Measurements from ENCODE around the gene GPX3.

GPX3 gene

DNA sequence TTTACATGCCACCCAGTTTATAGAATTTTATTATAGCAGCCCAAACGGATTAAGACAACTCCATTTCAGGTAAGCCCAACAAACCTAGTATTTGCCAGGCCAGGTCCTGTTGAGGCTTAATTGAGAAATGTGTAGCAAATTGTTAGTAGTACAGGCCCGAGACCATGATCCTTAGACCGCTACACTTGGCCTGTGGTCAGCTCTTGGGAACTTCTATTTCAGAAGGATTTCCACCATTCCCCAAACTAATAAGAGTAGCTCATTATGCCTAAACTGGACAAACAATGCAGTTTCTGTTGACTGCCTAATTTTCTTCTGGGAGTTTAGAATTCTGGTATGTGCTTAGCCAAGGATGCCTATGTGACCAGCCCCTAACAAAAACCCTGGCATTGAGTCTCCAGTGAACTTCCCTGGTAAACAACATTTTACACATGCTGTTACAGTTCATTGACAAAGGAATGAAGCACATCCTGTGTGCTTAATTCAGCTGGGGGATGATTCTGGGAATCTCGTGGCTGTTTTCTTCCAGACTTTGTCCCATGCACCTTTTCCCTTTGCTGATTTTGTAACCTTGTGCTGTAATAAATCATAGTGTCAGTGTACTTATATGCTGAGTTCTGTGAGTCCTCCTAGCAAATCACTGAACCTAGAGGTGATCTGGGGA is 5.6 kb upstream of the GPX3 start:
- DNase-seq: no peak

DNA sequence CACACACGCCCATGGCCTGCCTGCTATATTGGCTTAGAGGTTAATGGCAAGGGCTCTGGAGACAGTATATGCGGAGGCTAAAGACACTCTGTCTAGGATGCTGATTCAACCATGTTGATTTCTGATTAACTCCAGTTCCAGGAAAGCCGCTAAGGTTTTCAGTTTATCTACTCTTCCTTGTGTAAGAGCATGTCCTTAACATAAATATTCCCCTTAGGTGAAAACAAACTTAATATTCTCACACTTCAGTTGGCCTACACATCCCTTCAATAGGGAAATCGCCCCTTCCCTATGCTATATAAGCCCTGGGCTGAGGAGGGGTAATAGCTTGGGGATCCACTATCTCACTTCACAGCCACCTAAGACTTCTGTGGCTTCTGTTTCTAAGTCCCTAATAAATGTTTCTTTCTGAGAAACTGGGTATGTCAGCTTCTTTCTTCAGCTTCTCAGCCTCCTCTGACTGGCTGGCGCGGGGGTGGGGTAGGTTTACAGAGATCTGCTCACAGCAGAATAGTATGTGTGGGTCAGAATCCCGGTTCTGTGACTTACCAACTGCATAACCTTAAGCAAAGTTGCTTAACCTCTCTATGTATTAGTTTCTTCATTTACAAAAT is 4.3 kb upstream of the GPX3 start:
- no peak for DNase-seq

GRCh38 chr5:151016700-151017099 is 3.7 kb upstream of the GPX3 start:
- DNase-seq: no peak

DNA sequence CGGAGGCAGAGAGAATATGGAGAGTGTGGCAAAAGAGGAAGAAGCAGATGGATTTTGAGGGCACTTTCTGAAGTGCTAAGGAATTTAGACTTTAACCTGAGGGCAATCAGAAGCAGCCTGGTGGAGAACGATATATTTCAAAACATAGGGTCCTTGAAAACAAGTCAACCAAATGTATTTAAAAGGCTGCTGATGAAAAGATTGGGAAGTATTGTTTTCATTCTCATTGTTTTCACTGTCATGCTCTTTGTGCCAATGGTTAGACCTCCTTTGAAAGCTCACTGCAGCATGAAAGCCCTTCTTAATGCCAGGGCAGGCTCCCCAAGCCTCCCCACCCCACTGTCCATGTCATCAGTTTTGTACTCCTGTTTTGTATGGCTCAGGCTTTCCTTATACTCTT is 2.5 kb upstream of the GPX3 start:
- no peak for DNase-seq

GRCh38 chr5:151018846-151019245 is 1.5 kb upstream of the GPX3 start:
- DNase-seq: no peak

DNA sequence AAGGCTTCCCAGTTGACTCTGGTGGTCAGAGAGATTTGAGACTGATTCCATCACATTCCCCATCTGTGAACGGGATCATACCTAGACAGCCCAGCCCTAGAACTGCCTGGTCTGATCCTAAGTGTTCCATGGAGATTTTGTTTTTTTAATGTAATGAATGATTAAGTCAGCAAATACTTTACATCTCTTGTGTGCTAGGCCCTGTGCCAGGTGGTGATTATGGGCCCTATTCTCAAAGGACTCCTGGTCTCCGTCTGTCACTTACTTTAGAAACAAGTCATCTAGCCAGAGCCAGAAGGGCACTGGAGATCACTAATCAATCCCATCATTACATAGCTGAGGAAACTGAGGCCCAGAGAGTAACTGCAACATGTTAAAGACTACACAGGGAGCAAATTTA is 1.1 kb upstream of the GPX3 start:
- no peak for DNase-seq

- DNase-seq: no peak
Observed at GRCh38 chr5:151021746-151022145, 1.4 kb downstream of the GPX3 start.

DNA sequence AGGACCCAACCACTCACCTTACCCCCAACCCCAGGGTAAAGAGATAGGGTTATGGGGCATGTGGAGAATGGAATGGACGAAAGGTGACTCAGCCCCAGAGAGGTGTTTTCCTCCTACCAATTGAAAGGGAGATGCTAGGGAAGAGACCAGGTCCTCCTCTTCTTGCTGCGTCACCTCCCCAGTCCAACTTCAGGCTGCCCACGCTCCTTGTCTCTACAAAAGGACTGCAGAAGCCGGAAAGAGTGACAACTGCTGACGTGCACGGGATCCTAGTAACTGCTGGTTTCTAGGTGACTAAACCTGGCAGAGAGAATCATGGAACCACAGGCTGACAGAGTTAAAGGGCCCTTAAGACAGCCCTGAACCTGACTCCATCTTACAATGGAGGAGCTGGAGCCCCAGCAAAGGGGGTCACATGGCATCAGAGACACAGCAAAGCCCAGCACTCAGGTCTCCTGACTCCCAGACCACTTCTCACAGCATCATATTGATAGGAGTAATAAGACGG is 2.2 kb downstream of the GPX3 start:
- DNase-seq: no peak

DNA sequence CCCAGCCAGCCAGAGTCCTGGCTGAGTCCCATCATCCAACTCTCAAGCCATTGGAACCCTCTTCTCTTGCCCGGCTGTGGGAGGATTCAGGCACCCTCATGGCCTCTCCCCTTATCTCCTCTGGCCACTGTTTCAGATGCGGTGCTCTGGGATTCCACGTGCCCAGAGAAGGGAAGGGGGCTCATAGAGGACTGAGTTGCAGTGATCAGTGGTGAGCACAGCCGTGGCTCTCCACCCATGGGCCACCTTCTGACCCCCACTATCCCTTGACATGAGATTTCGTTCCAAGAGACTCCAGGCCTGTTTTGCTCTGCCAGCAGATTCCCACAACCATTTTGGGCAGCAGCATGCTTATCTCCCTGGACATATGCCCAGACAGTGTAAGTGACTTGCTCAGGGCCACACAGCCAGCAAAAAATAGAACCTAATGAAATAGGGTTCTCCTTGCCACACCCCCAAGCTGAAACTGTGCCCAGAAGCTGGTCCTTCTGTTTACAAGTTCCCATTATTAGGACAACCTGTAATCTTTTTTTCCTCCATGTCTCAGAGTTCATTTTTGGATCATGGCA is 2.7 kb downstream of the GPX3 start:
- DNase-seq: no peak

DNA sequence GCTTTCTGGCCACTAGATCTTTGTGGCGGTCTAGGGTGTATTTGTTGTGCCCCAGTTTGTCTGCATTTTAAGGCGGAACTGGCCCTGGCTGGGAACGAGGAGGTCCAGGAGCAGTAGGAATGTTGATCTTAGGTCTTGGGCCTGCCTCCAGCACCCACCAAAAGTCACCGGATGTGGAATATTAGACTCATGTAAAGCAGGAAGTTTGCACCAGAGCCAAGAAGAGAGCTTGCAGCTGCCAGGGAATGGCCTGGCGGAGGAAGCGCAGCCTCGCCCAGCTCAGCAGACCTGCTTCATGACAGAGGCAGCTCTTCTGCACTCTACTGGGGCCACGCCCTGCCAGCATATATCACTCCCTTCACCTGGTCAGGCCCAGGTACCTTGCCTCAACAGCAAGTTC is 3.3 kb downstream of the GPX3 start:
- no peak for DNase-seq

GRCh38 chr5:151024440-151025249 is 4.3 kb downstream of the GPX3 start:
- no peak for DNase-seq

DNA sequence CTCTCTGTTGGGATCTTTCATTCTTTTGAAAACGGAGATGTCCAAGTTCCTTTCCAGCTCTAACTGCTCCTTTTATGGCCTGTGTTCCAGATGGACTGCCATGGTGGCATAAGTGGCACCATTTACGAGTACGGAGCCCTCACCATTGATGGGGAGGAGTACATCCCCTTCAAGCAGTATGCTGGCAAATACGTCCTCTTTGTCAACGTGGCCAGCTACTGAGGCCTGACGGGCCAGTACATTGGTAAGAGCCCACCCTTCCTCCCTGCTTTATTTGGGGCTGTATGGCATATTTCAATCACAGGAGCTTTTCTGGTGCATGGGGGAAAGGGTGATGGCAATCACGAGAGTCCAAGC is 4.8 kb downstream of the GPX3 start:
- no peak for DNase-seq

DNA sequence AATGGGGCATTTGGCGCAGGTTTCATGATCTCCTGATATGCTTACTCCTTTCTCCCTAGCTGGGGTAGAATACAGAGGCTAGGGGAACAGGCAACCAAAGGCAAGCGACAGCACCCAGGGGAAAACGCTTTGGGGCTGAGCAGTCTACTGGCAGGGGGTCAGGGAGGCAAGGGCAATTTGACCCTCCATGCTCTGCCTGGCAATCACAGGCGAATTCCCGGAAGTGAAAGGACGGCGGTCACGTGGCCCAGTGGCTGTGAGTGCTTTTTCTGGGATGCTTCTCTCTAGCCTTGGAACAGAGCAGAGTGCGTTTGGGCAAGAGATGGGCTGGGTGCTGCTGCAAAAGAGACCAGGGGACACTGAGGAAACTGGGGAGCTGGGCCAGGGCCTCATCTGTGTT is 5.7 kb downstream of the GPX3 start:
- no peak for DNase-seq

DNA sequence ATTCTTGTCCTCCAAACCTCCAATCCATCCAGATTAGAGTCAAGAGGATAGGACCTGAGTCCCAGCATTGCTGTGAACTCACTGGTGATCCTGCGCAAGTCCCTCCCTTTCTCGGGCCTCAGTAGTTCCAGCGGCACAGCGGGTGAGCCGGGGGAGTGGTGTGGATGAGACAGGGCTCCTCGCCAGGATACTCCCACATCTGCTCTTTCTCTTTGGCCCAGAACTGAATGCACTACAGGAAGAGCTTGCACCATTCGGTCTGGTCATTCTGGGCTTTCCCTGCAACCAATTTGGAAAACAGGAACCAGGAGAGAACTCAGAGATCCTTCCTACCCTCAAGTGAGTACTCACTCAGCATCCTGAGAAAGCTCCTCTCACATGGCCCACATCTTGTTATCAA is 6.3 kb downstream of the GPX3 start:
- DNase-seq: no peak

GRCh38 chr5:151027961-151028479 is 7.6 kb downstream of the GPX3 start:
- no peak for DNase-seq

DNA sequence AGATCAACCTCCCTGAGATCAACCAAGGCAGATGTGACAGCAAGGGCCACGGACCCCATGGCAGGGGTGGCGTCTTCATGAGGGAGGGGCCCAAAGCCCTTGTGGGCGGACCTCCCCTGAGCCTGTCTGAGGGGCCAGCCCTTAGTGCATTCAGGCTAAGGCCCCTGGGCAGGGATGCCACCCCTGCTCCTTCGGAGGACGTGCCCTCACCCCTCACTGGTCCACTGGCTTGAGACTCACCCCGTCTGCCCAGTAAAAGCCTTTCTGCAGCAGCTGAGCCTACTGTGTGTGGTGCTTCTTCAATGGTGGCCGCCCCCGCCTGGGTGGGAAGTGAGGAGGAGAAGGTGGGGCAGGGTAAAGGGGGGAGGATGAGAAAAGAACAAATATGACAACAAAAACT is 8.3 kb downstream of the GPX3 start:
- no peak for DNase-seq

DNA sequence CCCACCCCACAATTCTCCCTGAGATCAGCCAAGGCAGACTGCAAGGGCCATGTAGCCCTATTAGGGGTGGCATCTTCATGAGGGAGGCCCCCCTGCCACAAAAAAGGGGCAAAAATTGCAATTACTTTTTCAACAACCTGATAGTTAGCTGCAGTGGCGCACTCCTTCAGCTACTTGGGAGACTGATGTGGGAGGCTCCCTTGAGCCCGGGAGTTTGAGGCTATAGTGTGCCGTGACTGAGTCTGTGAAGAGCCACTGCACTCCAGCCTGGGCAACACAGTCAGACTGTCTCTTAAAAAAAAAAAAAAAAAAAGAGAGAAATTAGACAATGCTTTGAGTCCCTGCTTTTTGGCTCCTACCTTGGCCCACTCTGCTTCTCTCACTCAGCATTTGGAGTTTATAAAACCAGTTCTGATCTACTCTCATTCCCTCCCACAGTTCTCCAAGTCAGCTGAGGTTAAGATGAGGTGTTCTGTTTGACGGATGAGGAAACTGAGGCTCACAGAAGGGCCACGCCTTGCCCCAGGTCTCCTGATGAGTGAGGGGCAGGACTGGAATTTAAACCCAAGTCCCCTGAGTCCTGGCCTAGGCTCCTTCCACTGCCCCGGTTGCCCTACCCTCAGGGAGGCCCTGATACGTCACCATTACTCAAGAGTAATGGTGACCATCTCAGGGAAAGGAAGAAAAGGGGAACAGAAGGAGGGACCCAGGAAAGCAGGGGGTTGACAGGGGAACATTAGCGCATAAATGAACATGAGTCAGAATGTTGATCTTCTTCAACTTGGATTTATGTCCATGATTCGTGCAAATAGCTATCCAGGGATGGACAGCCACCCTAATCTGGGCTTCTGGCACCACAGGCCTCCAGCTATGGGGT is 9.0 kb downstream of the GPX3 start:
- DNase-seq: no peak

- DNase-seq: no peak
Observed at GRCh38 chr5:151030056-151030336, 9.6 kb downstream of the GPX3 start.

DNA sequence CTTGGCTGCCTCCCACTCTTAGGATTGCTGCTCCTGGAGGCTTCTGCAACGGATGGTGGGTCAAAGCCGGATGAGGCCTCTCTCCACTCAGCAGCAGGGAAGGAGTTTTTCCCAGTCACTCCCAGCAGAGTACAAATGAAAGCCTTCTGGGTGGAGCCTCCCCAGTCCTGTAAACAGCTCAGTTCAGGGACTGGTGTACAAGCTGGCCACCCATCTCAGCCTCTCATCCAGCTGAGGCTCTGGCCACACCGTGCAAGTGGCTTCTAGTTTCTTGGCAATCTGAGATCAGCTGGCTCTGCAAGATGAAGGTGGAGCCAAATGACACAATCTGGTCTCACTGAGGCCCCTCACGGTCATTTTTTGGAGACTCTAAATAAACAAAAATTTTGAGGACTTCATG is 10.0 kb downstream of the GPX3 start:
- DNase-seq: no peak

DNA sequence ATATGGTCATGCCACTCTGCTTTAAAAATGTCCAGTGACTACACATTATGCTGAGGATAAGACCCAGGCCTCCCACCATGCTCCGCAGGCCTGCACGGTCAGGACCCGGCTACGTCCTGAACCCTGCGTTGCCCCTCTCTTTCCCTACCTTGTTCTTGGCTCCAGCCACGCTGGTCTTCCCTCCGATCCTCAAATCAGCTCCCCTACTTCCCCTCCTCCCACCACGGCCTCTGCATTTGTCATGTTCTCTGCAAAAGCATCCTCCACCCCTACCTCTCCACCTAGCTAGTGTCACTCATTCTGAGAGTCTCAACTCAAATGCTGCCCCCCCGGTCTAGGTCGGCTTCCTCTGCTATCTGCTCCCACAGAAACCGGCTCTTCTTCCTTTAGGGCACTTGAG is 11.2 kb downstream of the GPX3 start:
- DNase-seq: no peak

- no peak for DNase-seq
Observed at GRCh38 chr5:151033217-151033934, 13.0 kb downstream of the GPX3 start.
